Transverse colon (tissue), 4 donors: ENCODE data around the gene ARMH2.

ENCODE experiments used
- POLR2A ChIP-seq: fragments of 450-650 bp; IDR thresholded peaks from one replicate; pipeline ENCODE4 v1.6.1; 2016; ENCODE audit warnings: antibody characterized with exemption, mild to moderate bottlenecking, moderate library complexity
- POLR2AphosphoS5 ChIP-seq, 3 donors: sonication (generic); formaldehyde crosslinking; IDR thresholded peaks; one replicate each; pipeline ENCODE4 v1.6.1; 2016; ENCODE audit warnings: antibody characterized with exemption in 3 of 3
- TF ChIP-seq, protein P1 (sequence below), 5 experiments: fragments of 200-600 bp in 3 of 5; fragments of 450-650 bp in 2 of 5; sonication (generic) in 3 of 5; IDR thresholded peaks; 1 replicate in 2 of 5; 2 replicates in 3 of 5; pipeline ENCODE4 v1.5.1; 2016 to 2017; ENCODE audit warnings: antibody characterized with exemption in 5 of 5, inconsistent platforms in 3 of 5, mild to moderate bottlenecking in 2 of 5, moderate library complexity in 1 of 5

DNA sequence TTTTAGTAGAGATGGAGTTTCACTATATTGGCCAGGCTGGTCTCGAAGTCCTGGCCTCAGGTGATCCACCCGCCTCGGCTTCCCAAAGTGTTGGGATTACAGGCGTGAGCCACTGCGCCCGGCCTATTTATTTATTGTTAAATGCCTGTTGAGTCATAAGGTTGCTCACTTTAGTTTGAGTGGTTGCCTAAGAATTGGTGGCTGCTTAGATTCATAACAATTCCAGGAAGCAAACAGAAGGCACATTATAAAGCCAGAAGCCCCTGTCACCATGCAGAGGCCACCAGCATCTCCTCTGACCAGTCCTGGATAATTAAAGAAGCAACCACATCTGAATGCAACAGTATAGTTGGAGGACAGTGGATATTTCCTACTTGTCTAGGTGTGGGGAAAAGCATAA, 24.0 kb upstream of the ARMH2 start:
- TF ChIP-seq, protein P1, sequence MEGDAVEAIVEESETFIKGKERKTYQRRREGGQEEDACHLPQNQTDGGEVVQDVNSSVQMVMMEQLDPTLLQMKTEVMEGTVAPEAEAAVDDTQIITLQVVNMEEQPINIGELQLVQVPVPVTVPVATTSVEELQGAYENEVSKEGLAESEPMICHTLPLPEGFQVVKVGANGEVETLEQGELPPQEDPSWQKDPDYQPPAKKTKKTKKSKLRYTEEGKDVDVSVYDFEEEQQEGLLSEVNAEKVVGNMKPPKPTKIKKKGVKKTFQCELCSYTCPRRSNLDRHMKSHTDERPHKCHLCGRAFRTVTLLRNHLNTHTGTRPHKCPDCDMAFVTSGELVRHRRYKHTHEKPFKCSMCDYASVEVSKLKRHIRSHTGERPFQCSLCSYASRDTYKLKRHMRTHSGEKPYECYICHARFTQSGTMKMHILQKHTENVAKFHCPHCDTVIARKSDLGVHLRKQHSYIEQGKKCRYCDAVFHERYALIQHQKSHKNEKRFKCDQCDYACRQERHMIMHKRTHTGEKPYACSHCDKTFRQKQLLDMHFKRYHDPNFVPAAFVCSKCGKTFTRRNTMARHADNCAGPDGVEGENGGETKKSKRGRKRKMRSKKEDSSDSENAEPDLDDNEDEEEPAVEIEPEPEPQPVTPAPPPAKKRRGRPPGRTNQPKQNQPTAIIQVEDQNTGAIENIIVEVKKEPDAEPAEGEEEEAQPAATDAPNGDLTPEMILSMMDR (IDR thresholded peaks at IDR 0.05), result no peak
- TF ChIP-seq POLR2AphosphoS5 (IDR thresholded peaks at IDR 0.05) (no peak), POLR2A (no peak)
